ENCODE measurements around the gene MPI.
"Not testable (repeated sequence)": the region's sequence is repeated elsewhere in the genome, so short reads cannot be mapped to it uniquely, and the experiment has no call there.

The MPI gene

DNA sequence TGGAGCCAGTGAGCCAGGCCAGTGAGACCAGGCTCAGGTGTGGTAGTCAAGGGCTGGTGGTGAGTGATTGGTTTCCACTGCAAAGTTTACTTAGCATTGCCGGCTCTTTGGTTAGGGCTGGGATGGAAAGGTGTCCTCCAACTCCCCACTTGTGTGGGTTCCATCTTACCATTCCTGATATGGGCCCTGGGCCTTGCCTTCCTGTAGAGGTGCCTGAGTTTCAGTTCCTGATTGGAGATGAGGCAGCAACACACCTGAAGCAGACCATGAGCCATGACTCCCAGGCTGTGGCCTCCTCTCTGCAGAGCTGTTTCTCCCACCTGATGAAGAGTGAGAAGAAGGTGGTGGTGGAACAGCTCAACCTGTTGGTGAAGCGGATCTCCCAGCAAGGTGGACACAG is 3.1 kb downstream of the MPI start:
- TF ChIP-seq, protein P1, sequence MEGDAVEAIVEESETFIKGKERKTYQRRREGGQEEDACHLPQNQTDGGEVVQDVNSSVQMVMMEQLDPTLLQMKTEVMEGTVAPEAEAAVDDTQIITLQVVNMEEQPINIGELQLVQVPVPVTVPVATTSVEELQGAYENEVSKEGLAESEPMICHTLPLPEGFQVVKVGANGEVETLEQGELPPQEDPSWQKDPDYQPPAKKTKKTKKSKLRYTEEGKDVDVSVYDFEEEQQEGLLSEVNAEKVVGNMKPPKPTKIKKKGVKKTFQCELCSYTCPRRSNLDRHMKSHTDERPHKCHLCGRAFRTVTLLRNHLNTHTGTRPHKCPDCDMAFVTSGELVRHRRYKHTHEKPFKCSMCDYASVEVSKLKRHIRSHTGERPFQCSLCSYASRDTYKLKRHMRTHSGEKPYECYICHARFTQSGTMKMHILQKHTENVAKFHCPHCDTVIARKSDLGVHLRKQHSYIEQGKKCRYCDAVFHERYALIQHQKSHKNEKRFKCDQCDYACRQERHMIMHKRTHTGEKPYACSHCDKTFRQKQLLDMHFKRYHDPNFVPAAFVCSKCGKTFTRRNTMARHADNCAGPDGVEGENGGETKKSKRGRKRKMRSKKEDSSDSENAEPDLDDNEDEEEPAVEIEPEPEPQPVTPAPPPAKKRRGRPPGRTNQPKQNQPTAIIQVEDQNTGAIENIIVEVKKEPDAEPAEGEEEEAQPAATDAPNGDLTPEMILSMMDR (IDR thresholded peaks at IDR 0.05), result no peak
- Histone ChIP-seq H2AFZ (no peak overlapping the region), H3K4me3 (ENCODE audit: low read depth, low read length) (no peak overlapping the region), H3K36me3 (ENCODE audit: control insufficient read depth, insufficient read depth, low read length) (no peaks in the 10 kb centered on the region), H3K27me3 (ENCODE audit: control insufficient read depth, insufficient read depth, low read length) (no peaks in the 10 kb centered on the region), H3K9me3 (ENCODE audit: control insufficient read depth, low read length) (no peaks in the 10 kb centered on the region), H3K4me2 (ENCODE audit: low read length) (no peak overlapping the region), H3K27ac (no peak overlapping the region), H3K9ac (no peak overlapping the region), H3K4me1 (no peaks in the 10 kb centered on the region), H3K79me2 (no peaks in the 10 kb centered on the region)

DNA sequence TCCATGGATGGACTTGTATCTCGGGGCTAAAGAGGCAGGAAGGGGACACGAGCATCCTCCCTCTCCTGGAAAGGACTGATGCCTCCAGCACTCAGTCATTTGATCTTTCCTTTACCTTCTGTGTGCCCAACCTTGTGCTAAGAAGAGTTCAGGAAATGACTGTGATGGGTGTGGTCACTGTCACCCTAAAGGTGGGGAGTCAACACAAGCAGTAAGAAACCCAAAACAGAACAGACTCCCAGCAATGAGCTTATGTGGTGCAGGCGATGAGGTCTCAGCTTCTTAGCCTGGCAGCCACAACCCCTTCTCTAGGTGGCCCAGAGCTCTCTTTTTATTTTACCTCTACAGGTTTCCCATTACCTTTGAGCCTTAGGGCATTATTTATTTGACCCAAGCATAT is 3.8 kb downstream of the MPI start:
- Histone ChIP-seq H3K9me3 (ENCODE audit: control insufficient read depth, low read length) (no peaks in the 10 kb centered on the region), H3K27me3 (ENCODE audit: control insufficient read depth, insufficient read depth, low read length) (no peaks in the 10 kb centered on the region), H3K9ac (no peak overlapping the region), H3K4me1 (no peaks in the 10 kb centered on the region), H3K27ac (no peak overlapping the region), H3K79me2 (no peaks in the 10 kb centered on the region), H3K4me2 (ENCODE audit: low read length) (no peak overlapping the region), H3K36me3 (ENCODE audit: control insufficient read depth, insufficient read depth, low read length) (no peaks in the 10 kb centered on the region), H3K4me3 (ENCODE audit: low read depth, low read length) (no peak overlapping the region), H2AFZ (no peak overlapping the region)
- TF ChIP-seq, protein P1 (IDR thresholded peaks at IDR 0.05), result no peak

DNA sequence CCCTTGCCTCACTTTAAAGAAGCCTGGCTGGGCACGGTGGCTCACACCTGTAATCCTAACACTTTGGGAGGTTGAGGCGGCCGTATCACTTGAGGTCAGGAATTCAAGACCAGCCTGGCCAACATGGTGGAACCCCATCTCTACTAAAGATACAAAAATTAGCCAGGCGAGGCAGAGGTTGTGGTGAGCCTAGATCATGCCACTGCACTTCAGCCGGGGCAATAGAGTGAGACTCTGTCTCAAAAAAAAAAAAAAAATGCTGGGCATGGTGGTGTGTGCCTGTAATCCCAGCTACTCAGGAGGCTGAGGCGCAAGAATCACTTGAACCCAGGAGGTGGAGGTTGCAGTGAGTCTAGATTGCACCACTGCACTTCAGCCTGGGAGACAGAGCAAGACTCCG is 4.5 kb downstream of the MPI start:
- not testable (repeated sequence) for H3K27me3 ChIP-seq (ENCODE audit: control insufficient read depth, insufficient read depth, low read length); H3K4me2 ChIP-seq (ENCODE audit: low read length); H3K9me3 ChIP-seq (ENCODE audit: control insufficient read depth, low read length); H3K36me3 ChIP-seq (ENCODE audit: control insufficient read depth, insufficient read depth, low read length); H2AFZ ChIP-seq; H3K79me2 ChIP-seq; H3K4me1 ChIP-seq; H3K9ac ChIP-seq; H3K4me3 ChIP-seq (ENCODE audit: low read depth, low read length); H3K27ac ChIP-seq

DNA sequence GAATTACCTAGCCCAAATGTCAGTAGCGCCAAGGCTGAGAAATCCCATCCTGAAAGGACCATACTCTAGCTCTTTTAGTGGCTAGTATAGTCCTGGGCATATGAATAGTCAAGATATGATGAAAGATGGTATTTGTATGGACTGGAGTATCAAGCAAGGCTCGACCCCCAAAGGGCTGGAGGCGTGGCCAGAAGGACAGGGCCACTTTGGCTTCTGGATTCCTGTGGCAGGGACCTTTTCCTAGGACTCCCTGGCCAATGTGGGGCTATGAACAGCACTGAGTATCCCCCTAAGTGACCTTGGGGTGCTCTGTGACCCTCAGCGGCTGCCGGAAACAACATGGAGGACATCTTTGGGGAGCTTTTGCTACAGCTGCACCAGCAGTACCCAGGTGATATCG is 6.0 kb downstream of the MPI start:
- TF ChIP-seq, protein P1 (IDR thresholded peaks at IDR 0.05), result no peak
- no peaks in the 10 kb centered on the region for H3K79me2 ChIP-seq
- no peak overlapping the region for H3K27ac ChIP-seq
- no peaks in the 10 kb centered on the region for H3K36me3 ChIP-seq (ENCODE audit: control insufficient read depth, insufficient read depth, low read length)
- H3K4me1 ChIP-seq, result no peaks in the 10 kb centered on the region
- no peak overlapping the region for H3K4me3 ChIP-seq (ENCODE audit: low read depth, low read length)
- no peaks in the 10 kb centered on the region for H3K9me3 ChIP-seq (ENCODE audit: control insufficient read depth, low read length)
- H3K27me3 ChIP-seq (ENCODE audit: control insufficient read depth, insufficient read depth, low read length), result no peaks in the 10 kb centered on the region
- no peak overlapping the region for H2AFZ ChIP-seq
- H3K9ac ChIP-seq, result no peak overlapping the region
- H3K4me2 ChIP-seq (ENCODE audit: low read length), result no peak overlapping the region

DNA sequence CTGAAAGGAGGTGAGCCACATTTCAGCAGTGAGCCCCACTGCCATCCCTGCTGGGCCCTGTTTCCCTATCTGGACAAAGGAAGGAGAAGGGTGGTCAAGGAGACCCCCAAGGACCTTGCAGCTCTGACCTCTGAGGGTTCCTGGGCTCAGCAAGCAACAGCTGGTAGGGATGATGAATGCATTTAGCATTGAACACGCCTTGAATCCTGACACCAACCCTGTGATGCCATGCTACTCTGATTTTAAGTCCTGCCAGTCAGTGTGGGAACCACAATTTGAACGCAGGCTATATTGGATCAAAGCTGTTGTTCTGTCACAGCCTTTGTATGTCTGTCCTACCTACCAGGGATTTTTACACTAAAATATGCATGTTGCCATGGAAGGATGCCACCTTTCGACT is 6.5 kb downstream of the MPI start:
- no peak overlapping the region for H3K9ac ChIP-seq
- H3K9me3 ChIP-seq (ENCODE audit: control insufficient read depth, low read length), result no peaks in the 10 kb centered on the region
- TF ChIP-seq, protein P1 (IDR thresholded peaks at IDR 0.05), result no peak
- no peaks in the 10 kb centered on the region for H3K27me3 ChIP-seq (ENCODE audit: control insufficient read depth, insufficient read depth, low read length)
- no peak overlapping the region for H3K4me3 ChIP-seq (ENCODE audit: low read depth, low read length)
- no peak overlapping the region for H3K4me2 ChIP-seq (ENCODE audit: low read length)
- H3K27ac ChIP-seq, result no peak overlapping the region
- H3K36me3 ChIP-seq (ENCODE audit: control insufficient read depth, insufficient read depth, low read length), result no peaks in the 10 kb centered on the region
- H2AFZ ChIP-seq, result no peak overlapping the region
- H3K4me1 ChIP-seq, result no peaks in the 10 kb centered on the region
- H3K79me2 ChIP-seq, result no peaks in the 10 kb centered on the region
